ENCODE data around the gene COL4A6.

The COL4A6 gene

DNA sequence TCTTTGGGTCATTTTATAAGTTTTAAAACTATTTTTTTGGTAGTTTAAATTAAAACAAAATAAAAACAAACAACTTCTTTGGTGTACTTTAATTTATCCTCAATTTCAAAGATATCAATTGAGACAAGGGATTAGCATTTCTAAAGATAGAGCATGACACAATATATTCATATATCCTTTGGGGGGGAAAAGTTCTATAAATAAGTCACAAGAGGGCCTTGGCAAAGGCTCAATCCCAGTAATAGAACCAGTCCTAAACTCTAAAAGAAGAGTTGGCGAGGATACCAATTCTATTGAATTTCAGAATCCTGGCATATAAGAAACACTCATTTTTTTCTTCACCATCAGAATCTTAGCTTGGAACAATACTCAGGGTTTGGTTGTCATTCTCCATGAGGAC, 89.7 kb downstream of the COL4A6 start:
- in situ Hi-C loops (cut with MboI; ENCODE audit: low pct_unique_long_range_greater_than_20kb, low sequenced_read_pairs): no loop called here
- DNase-seq: no peak

DNA sequence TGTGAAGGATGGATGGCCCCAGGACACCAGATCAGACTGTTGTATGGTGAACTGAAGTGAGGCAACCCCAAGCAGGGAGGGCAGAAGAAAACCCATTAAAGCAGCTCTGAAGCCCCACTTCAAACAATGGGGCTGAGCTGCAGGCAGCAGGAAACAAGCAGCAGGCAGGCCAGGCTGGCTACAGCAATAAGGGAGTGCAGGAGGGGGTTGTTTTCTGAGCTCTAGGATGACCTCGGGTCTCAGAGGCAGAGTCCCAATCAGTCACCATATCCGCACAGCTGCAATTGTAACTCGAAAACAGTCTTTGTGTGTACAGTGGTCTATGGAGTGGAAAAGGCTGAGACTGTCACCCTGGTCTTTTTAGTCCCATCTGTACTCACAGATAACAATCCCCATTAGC, 90.4 kb downstream of the COL4A6 start:
- DNase-seq: no peak
- in situ Hi-C loops (cut with MboI; ENCODE audit: low pct_unique_long_range_greater_than_20kb, low sequenced_read_pairs): no loop called here

DNA sequence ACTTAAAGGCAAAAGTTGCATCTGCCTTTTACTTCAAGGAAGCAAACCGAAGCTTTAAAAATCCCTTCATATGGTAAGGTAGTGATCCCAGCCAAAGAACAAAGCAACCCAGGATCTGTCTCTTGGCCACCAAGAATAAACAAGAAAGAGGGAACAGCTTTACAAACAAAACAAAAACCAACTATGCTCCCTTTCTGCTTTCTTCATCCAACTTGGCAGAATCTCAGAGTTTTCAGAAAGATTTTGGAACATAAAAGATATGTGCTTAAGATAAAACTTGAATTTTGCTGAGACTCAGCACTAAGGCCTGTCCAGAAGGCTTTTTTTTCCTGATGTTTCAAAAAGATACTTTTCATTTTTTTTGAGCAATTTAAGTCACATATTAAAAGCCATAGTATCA, 94.0 kb downstream of the COL4A6 start:
- DNase-seq: no peak
- in situ Hi-C loops (cut with MboI; ENCODE audit: low pct_unique_long_range_greater_than_20kb, low sequenced_read_pairs): no loop called here

DNA sequence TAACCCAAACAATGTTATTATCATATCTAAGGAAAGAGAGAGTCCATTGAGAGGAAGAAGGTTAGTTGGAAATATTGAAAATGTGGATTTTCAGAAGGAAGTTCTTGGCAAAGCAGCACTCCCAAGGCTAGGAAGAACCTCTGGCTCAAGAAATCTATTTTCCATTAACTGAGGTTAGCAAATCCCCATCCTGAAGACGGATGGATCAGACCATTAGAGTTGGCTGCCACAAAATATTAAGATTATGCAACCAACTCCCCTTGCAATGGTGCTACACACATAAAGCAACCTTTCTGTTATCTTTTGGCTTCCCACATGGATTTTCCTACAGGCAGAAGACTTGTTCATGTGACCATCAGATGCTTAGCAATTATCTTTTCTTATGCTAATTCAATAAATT, 96.3 kb downstream of the COL4A6 start:
- in situ Hi-C loops (cut with MboI; ENCODE audit: low pct_unique_long_range_greater_than_20kb, low sequenced_read_pairs): no loop called here
- DNase-seq: no peak

DNA sequence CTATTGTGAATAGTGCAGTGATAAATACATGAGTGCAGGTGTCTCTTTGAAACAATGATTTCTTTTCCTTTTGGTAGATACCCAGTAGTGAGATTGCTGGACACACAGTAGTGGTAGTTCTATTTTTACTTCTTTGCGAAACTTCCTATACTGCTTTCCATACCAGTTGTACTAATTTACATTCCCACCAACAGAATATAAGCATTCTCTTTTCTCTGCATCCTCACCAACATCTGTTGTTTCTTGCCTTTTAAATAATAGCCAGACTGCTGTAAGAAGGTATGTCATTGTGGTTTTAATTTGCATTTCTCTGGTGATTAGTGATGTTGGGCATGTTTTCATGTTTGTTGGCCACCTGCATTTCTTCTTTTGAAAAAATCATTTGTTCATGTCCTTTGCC, 105.9 kb downstream of the COL4A6 start:
- in situ Hi-C loops (cut with MboI; ENCODE audit: low pct_unique_long_range_greater_than_20kb, low sequenced_read_pairs): no loop called here
- no peak for DNase-seq

DNA sequence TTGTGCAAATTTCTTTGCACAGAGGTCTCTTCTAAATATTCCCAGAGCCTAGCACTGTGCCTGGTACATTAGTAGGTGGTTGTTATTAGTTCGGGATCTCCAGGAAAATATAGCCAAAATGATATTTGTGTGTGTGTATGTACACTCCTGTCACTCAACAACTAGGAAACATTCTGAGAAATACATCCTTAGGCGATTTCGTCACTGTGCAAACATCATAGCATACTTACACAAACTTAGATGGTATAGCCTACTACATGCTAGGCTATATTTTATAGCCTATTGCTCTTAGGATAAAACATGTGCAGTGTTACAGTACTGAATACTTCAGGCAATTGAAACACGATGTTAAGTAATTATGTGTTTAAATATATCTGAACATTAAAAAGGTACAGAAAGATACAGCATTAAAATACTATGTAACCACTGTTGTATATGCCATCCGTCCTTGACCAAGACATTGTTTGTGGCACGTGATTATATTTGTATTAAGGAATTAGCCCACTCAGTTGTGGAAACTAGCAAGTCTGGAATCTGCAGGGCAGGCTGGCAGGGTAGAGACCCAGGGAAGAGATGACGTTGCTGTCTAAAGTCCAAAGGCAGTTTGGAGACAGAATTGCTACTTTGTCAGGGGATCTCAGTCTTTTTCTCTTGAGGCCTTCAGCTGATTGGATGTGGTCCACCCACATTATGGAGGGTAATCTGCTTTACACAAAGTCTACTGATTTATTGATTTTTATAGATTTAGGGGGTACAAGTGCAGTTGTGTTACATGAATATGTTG, 106.9 kb downstream of the COL4A6 start:
- DNase-seq: no peak
- in situ Hi-C loops (cut with MboI; ENCODE audit: low pct_unique_long_range_greater_than_20kb, low sequenced_read_pairs): no loop called here

DNA sequence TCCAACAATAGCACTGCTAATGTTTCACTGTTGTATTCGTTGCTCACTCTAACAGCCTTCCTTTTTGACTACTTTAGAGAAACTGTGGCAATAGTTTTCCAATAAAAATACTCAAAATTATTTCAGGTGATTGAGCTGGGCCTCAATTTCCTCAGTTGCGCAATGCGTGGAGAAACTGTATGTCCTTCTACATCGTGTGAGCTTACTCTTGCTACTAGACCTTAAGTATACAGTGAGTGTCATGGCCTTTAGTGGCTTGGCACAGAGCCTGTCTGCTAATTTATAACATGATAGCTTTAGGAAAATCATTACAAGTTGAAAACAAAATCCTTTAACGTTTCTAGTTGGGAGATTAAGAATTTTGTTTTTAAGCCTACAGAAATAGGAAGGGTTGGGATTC, 114.5 kb downstream of the COL4A6 start:
- in situ Hi-C loops (cut with MboI; ENCODE audit: low pct_unique_long_range_greater_than_20kb, low sequenced_read_pairs): no loop called here
- no peak for DNase-seq

DNA sequence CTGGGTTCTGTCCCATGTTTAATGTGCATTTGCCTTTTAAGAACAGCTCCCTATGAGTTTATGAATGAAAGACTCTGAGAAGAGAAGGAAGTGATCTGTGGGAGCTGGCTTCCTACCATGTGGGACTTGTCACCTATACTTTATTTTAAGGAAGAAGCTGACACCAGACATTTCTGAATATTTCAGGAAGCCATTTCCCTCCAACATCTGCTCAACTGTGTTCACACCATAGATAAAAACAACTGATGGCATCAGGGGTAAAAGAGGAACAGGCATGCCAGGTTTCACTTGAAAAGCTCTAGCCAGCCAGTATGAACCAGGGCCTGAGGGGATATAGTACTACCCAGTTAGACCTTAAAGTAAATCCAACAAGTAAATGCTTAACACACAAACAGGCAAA, 116.0 kb downstream of the COL4A6 start:
- DNase-seq: peak; percentile 69
- in situ Hi-C loops (cut with MboI; ENCODE audit: low pct_unique_long_range_greater_than_20kb, low sequenced_read_pairs): no loop called here

DNA sequence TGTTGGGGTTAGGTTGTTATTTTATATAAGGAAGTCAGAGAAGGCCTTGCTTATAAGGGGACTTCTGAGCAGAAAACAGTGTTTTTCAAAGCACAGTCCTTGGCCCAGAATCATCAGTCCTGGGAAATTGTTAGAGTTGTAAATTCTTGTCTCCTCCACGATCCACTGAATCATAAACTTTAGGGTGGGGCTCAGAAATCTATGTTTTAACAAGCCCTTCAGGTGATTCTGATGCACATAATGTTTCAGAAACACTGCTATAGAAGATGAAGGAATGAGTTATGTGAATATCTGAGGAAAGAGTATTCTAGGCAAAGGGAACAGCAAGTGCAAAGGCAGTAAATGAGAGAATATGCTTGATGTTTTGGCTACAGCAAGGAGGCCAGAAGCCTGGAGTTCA, 121.8 kb downstream of the COL4A6 start:
- in situ Hi-C loops (cut with MboI; ENCODE audit: low pct_unique_long_range_greater_than_20kb, low sequenced_read_pairs): no loop called here

DNA sequence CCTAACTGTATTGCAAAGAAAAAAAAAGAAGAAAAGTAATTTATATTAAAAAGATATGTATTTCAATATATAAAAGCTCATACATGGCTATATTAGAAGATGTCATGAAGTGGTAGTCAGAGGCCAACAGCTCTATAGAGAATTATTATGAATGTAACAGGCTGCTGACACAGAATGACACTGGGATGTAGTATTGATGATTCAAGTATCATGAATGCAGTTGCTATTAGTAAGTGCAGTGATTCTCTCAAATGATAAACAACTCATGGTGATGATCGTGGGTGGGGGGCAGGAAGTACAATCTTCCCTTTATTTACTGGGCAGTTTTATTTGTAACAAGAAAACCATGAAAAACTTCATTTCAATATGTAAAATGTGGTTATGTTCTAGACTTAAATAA, 124.6 kb downstream of the COL4A6 start:
- DNase-seq: no peak
- in situ Hi-C loops (cut with MboI; ENCODE audit: low pct_unique_long_range_greater_than_20kb, low sequenced_read_pairs): no loop called here

More for the DNA sequence above, 121.8 kb downstream of the COL4A6 start:
- DNase-seq: no peak

DNA sequence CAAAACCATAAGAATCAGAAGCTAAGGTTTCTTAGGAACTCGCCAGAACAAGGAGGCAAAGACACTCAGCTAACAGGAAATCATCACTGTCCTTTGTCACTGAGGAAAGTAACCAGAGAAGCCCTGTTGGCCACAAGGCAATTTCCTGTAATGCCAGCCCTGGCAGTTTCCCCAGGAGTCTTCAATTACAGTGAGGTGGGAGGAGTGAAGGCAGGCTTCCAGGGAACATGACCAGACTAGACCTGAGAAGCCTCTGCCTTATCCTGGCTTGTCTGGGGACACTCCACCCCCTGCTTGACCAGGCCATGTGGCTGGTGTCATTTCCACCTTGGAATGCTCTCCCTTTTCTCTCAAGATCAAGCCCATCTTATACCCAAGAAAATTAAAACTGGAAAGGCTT, 125.3 kb downstream of the COL4A6 start:
- in situ Hi-C loops (cut with MboI; ENCODE audit: low pct_unique_long_range_greater_than_20kb, low sequenced_read_pairs): no loop called here
- DNase-seq: peak; percentile 36

DNA sequence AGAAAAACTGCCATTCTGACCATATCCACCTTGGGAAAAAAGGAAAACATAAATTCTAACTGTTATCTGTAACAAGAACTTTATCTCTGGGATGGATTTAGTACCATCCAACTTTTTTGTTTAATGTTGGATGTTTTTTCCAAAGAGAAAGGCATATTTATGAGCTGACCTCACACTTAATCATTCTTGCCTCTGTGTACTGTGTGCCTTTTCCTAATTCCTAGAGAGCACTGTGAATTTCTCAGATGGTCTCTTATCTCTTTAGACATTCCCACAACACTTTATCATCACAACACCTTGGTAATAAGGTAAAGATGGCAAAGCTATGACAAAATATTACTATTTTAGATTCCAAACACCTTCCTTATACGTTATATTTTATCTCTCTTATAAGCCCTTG, 126.2 kb downstream of the COL4A6 start:
- in situ Hi-C loops (cut with MboI; ENCODE audit: low pct_unique_long_range_greater_than_20kb, low sequenced_read_pairs): no loop called here
- no peak for DNase-seq

DNA sequence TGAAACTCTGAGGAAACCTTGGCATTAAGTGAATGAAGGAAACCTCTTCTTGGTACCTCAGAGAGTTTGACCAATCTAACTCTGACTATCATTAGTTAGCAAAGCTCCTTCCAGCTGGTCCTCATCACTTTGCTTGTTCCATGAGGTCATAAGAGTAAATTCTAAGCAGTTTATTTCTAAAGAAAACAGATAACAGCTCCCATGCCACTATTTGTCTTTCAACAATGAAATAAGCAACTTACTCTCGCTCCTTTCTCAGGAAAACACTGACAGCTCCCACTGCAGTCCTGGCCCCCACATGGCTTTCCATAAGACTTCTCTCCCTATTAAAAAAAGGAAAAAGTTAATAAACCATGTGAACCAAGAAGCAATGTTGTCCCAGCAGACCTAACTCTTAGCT, 127.7 kb downstream of the COL4A6 start:
- in situ Hi-C loops (cut with MboI; ENCODE audit: low pct_unique_long_range_greater_than_20kb, low sequenced_read_pairs): no loop called here
- DNase-seq: no peak

DNA sequence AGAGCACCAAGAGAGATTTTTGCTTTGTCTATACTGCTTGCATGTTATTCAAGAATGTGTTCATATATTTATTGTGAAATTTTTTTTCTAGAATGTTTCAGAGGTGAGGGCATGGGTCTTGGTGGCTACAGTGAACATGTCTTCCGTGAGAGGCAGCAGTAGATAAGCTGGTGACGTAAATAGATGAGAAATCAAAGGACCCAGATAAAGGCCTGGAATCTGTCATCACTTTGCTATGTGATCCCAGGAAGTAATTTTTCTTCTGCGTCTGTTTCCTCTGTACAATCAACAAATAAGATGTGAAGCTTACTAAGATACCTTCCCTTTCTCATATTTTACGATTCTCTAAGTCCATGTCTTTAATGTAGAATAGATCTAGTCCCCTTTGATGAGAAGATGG, 129.1 kb downstream of the COL4A6 start:
- in situ Hi-C loops (cut with MboI; ENCODE audit: low pct_unique_long_range_greater_than_20kb, low sequenced_read_pairs): no loop called here
- DNase-seq: no peak

DNA sequence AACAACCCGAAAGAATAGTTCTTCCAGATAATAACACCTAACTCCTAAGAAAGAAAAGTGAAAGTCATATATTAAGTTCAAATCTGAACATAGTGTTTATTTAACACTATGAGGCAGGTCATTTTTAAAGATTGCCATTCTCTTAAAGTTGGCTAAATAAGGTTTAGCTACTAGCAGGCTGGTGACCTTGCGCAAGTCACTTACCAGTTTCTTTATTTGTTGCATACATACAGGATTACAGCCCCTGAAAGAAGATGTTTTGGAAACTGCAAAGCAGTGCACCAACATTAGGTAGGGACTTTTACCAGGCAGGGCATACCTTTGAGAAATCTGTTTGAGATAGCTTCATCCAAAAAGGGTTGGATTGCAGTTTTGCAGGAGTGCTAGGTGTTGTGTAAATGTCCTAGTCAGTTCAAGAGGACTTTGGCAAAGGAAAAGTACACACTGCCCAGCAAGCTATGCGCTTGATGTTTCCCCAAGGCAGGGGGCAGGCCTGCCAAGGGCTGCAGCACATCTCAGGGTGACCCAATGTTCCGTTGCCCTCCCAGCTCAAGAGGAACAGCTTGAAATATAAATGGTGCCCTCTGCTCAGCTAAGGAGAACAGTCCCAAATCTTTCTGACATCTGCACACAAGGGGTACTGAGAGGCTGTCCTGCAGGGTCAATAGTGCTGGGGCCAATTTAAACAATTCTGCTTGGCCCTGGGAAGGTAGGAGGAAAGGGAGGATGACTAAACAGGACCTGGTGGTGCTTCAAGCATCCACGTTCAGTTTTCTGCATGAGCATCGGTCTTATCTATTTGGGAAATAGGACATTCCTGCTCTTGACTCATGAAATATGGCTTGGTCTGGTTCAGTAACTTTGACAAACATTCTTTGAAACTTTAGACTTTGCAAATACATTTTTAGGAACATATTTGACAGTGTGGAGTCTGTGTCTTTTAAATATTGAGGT, 130.8 kb downstream of the COL4A6 start:
- no peak for DNase-seq

DNA sequence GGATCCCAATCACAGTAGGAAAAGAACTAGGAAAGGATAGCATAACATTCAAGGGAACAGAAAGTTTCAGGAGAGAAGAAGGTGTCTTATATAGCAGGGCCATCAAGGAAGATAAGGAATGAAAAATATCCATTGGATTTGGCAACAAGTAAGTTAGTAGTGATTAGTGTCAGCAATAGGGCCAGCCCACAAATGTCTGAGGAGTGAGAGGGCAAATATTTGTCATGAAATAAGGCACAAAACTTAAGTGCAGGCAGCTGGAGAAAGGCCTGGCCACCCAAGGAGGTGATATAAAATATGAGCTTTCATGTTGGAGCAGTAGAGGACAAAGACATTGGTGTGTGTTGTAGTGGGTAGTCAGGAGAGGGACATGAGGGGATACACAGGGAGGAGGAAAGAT, 132.1 kb downstream of the COL4A6 start:
- in situ Hi-C loops (cut with MboI; ENCODE audit: low pct_unique_long_range_greater_than_20kb, low sequenced_read_pairs): no loop called here
- no peak for DNase-seq

More for the DNA sequence above, 130.8 kb downstream of the COL4A6 start:
- in situ Hi-C loops (cut with MboI; ENCODE audit: low pct_unique_long_range_greater_than_20kb, low sequenced_read_pairs): no loop called here

DNA sequence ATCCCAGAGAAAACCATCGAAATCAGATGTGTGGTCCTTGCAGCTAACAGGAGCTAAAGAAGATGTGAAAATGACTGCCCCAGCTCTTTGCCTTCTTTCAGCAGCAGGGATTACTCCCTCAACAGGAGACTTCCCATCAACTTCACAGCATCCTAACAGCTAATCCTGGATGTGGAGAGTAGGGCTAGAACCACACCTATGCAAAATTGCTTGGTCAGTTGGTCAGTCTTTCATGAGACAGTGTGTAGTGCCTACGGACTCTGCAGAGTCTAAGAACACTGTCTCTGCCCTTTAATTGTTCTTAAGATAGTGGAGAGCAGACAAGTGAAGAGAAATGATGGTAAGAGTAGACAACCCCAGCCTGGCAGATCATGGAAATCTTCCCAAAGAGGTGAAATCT, 133.5 kb downstream of the COL4A6 start:
- no peak for DNase-seq
- in situ Hi-C loops (cut with MboI; ENCODE audit: low pct_unique_long_range_greater_than_20kb, low sequenced_read_pairs): no loop called here

DNA sequence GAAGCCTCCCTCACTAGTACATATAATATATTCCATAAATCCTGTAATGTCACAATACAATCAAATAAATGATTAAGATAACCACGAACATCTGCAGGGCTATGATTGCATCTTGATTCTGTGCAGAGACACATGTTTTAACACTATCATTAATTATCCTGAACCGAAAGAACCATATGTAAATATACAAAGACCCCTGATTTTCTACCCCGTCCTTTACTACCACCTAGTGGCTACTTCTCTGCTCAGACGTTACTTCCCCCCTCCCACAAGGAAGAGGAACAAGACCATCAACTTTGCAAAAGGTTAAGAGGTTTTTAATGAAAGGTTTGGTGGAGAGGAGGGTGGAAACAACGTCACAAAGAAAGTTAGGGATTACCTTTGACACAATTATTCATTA, 134.0 kb downstream of the COL4A6 start:
- in situ Hi-C loops (cut with MboI; ENCODE audit: low pct_unique_long_range_greater_than_20kb, low sequenced_read_pairs): no loop called here
- peak; percentile 61 for DNase-seq

DNA sequence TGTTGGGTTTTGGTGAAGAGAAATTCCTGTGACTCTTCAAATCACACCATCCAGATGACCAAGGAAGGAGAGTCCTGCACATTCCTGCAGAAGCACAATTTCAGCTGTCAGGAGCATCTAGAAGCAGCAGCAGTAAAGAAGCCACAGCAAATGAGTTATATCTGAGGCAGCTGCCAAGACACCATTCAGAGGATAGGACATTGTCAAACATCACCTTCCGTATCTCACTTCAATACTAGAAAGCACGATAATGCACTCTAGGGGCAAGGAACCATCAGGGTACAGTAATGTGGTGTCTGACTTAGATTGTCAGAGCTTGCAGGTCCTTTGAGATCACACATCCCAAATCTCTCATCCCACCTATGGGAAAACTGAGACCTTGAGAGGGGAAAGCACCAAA, 134.5 kb downstream of the COL4A6 start:
- DNase-seq: no peak
- in situ Hi-C loops (cut with MboI; ENCODE audit: low pct_unique_long_range_greater_than_20kb, low sequenced_read_pairs): no loop called here

DNA sequence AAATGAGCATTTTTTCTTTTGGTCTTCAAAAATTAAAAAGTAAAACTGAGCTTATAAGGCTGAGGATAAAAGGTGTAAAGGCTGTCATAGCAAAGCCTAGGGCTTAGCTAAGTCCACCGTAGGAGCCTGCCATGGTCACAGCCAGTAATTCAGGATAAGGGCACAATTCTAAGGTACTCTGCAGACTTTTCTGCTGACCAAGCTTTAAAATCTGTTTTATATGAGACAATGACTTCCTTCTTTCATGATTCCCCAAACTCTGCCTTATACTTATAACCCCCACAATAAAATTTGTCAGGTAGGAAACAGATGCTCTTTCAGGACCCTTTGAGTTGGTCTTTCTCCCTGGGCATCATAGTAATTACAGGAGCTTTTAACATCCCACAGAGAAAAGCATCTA, 138.5 kb downstream of the COL4A6 start:
- in situ Hi-C loops (cut with MboI; ENCODE audit: low pct_unique_long_range_greater_than_20kb, low sequenced_read_pairs): no loop called here
- no peak for DNase-seq
